ENCODE data around the gene MMP7.

DNA sequence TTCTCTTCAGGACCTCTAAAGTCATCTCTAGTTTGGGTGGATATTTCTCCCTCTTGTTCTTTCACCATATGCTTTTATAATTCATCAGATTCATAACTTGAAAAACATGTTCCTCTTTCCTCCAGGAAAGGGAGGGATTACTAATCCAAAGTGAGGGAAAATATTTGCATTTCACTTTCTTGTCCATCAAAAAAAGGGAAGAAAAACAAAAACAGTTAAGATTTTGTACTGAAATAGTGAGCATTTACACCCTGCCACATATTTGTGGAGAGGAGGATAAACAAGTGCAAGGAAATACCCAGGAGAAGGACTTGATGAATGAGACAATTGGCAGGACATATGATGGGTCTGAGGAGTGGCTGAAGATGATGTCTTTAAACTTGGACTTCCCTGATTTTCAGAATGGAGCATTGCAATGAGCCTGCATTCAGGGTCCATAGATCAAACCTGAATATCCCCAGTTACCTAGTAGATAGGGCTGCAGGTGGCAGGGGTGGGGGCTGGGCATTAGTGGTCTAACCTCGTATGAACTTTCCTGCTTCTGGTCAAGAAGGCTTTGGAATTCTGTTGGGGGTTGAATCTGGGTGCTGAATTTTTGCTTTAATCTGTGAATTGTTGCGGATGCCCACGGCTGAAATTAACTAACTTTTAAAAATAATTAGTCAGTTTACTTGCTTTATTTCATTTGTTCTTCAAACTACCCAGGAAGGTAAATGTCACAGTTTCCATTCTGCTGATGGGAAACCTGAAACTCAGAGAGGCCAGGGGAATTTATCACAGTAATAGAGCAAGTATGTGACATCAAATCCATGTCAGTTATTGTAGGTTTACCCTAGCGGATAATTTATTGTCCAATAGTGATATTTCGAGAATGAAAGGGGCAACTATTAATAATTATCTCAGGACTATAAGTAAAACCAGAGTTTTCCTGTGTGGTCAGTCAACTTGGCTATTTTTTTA lies 41.1 kb downstream of the MMP7 start:
- TF ChIP-seq CTCF (IDR thresholded peaks at IDR 0.05) (no peak), POLR2A (IDR thresholded peaks at IDR 0.05) (no peak)

Measured in adrenal gland (tissue), 5 donors.